Skin of body (tissue), 2 donors: ENCODE data around the gene TC2N. TPM values are rescaled to one million over a fixed set of nuclear protein-coding genes. Genes with fewer than 3 reads are reported as not detected.
"Not testable (repeated sequence)": the region's sequence is repeated elsewhere in the genome, so short reads cannot be mapped to it uniquely, and the experiment has no call there.

Source experiments
- DNase-seq: peaks from one replicate; lab custom pipeline; 2025; lab: John Stamatoyannopoulos, UW
- total RNA-seq: library from RNA; depleted of rRNA; stranded (reverse); fragments of >200 nt; gene quantifications from one replicate; pipeline ENCODE4 v1.2.3, GENCODE V29; 2014

Gene TC2N
- total RNA-seq, 1 donor from 2014 or later: 20.2 TPM

GRCh38 chr14:91889477-91890211 is 22.3 kb upstream of the TC2N start:
- no peak for DNase-seq

GRCh38 chr14:91888641-91889476 is 21.5 kb upstream of the TC2N start:
- no peak for DNase-seq

GRCh38 chr14:91886961-91887360 is 19.6 kb upstream of the TC2N start:
- no peak for DNase-seq

- DNase-seq: no peak
These were observed 18.5 kb upstream of the TC2N start for GRCh38 chr14:91885839-91886238.

GRCh38 chr14:91885113-91885712 is 17.9 kb upstream of the TC2N start:
- DNase-seq: no peak

GRCh38 chr14:91884664-91885063 is 17.3 kb upstream of the TC2N start:
- no peak for DNase-seq

- DNase-seq: peak; percentile 80
These were observed 16.4 kb upstream of the TC2N start for GRCh38 chr14:91883753-91884152.

GRCh38 chr14:91882776-91883175 is 15.4 kb upstream of the TC2N start:
- DNase-seq: no peak

GRCh38 chr14:91882369-91882768 is 15.0 kb upstream of the TC2N start:
- no peak for DNase-seq

GRCh38 chr14:91879196-91879595 is 11.9 kb upstream of the TC2N start:
- DNase-seq: no peak

GRCh38 chr14:91878274-91878673 is 10.9 kb upstream of the TC2N start:
- no peak for DNase-seq

GRCh38 chr14:91877376-91877915 is 10.1 kb upstream of the TC2N start:
- no peak for DNase-seq

GRCh38 chr14:91876492-91876891 is 9.2 kb upstream of the TC2N start:
- DNase-seq: no peak

- no peak for DNase-seq
These were observed 8.4 kb upstream of the TC2N start for GRCh38 chr14:91875525-91876286.

GRCh38 chr14:91873471-91874415 is 6.4 kb upstream of the TC2N start:
- no peak for DNase-seq

- DNase-seq: no peak
These were observed 5.5 kb upstream of the TC2N start for GRCh38 chr14:91872517-91873470.

- DNase-seq: no peak
These were observed 4.7 kb upstream of the TC2N start for GRCh38 chr14:91872011-91872501.

- DNase-seq: not testable (repeated sequence)
These were observed 4.1 kb upstream of the TC2N start for GRCh38 chr14:91871401-91871800.

GRCh38 chr14:91870890-91871289 is 3.6 kb upstream of the TC2N start:
- DNase-seq: no peak
